Measurements from ENCODE around the gene ADCY10. TPM values are rescaled to one million over a fixed set of nuclear protein-coding genes. Genes with fewer than 3 reads are reported as not detected.

ADCY10 gene
- total and polyA plus RNA-seq, 9 of the 15 experiments (the other 6 are each of a cell fraction or from before 2014, with no cell fraction given), result 0.08 to 0.86 (median 0.22) TPM

DNA sequence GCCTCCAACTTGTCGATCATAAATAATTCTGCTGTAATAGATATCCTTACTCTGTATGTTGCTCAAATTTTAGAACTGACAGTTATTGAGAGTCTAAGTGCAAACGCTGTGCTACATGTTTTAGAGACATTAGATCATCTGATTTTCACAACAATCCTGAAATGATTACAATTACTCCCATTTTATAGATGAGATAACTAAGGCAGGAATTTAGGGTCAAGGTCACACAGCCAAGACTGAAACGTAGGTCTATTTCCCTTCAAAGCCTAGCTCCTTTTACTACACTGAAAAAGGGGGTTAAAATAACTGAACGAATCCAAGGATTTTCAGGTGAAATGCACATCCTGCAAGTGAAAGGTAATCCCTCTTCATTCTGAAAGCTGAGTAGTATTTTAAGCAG, 19.9 kb upstream of the ADCY10 start (continued):
- TF ChIP-seq ADNP (tag; IDR thresholded peaks at IDR 0.05), result peak; percentile 98
- TF ChIP-seq ZNF644 (tag; IDR thresholded peaks at IDR 0.05; ENCODE audit: low read depth), result no peak
- no peak for TF ChIP-seq ZNF830 (CRISPR knock-in tag; IDR thresholded peaks at IDR 0.05)
- TF ChIP-seq ZFP1 (CRISPR knock-in tag; IDR thresholded peaks at IDR 0.05), result no peak
- TF ChIP-seq, protein P1, sequence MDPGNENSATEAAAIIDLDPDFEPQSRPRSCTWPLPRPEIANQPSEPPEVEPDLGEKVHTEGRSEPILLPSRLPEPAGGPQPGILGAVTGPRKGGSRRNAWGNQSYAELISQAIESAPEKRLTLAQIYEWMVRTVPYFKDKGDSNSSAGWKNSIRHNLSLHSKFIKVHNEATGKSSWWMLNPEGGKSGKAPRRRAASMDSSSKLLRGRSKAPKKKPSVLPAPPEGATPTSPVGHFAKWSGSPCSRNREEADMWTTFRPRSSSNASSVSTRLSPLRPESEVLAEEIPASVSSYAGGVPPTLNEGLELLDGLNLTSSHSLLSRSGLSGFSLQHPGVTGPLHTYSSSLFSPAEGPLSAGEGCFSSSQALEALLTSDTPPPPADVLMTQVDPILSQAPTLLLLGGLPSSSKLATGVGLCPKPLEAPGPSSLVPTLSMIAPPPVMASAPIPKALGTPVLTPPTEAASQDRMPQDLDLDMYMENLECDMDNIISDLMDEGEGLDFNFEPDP (CRISPR knock-in tag; IDR thresholded peaks at IDR 0.05), result no peak
- TF ChIP-seq GATA2 (CRISPR knock-in tag; IDR thresholded peaks at IDR 0.05), result no peak
- no peak for TF ChIP-seq CBFB (CRISPR knock-in tag; IDR thresholded peaks at IDR 0.05)
- no peak for TF ChIP-seq KAT8 (IDR thresholded peaks at IDR 0.05; ENCODE audit: low read depth)
- peak; percentile 92 for TF ChIP-seq CHD4 (IDR thresholded peaks at IDR 0.05; ENCODE audit: insufficient read depth, insufficient replicate concordance, low read depth, low read length, poor library complexity, severe bottlenecking)
- TF ChIP-seq, protein P2, sequence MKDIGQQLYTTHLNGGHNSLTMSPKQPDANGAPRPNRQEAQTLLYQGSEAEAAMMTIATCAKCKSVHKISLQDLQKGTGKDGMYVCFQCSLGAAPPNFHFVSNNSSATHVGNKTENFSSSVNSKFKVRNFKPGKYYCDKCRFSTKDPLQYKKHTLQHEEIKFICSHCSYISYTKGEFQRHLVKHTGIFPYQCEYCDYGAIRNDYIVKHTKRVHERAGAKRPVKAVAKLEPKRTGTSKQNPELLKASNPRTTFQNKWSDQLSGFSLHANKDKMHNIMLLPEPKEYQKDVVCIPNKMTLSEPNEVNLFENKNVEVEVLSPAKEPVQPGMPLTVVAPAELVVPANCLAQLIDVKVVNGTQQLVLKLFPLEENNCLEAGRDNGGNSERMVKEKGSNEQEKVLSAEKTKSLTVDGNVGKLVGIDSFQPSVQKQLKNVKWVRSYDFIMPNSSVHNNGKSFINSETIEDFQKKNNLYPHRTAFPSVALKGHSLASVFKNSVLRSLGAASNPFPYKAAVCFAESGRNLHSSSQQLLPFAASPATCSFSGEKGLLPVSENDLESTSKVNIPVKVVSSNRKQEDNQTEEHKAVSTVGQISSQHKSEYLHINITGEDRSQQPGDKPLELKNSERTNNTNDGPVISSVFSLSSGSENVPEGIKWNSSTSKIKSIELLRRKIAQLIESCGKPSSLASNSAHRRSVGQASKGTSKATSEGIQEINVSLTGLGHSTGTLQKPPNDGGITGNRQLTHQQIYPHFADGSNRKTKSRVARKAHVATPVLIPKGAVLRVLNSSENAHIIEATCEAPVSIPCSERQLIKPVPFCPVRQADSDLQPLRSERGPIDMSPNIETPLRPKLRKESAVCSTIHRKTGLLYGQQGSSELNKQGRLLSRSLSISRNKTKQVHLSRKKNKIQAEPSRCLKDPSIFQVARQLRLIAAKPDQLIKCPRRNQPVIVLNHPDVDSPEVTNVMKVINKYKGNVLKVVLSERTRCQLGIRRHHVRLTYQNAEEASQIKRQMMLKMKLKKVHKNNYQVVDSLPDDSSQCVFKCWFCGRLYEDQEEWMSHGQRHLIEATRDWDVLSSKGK (CRISPR knock-in tag; IDR thresholded peaks at IDR 0.05), result no peak
- TF ChIP-seq MECOM (CRISPR knock-in tag; IDR thresholded peaks at IDR 0.05), result no peak
- TF ChIP-seq, protein P3, sequence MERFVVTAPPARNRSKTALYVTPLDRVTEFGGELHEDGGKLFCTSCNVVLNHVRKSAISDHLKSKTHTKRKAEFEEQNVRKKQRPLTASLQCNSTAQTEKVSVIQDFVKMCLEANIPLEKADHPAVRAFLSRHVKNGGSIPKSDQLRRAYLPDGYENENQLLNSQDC (CRISPR knock-in tag; IDR thresholded peaks at IDR 0.05), result no peak
- no peak for TF ChIP-seq KAT2B (IDR thresholded peaks at IDR 0.05; ENCODE audit: low read depth, low read length)
- no peak for TF ChIP-seq SP1 (CRISPR knock-in tag; IDR thresholded peaks at IDR 0.05)
- no peak for TF ChIP-seq BRD9 (IDR thresholded peaks at IDR 0.05; ENCODE audit: low read depth, partially characterized antibody)
- peak; percentile 7 for TF ChIP-seq MEIS2 (IDR thresholded peaks at IDR 0.05; ENCODE audit: partially characterized antibody)
- TF ChIP-seq PHF20 (IDR thresholded peaks at IDR 0.05; ENCODE audit: partially characterized antibody), result no peak
- TF ChIP-seq, protein P4, sequence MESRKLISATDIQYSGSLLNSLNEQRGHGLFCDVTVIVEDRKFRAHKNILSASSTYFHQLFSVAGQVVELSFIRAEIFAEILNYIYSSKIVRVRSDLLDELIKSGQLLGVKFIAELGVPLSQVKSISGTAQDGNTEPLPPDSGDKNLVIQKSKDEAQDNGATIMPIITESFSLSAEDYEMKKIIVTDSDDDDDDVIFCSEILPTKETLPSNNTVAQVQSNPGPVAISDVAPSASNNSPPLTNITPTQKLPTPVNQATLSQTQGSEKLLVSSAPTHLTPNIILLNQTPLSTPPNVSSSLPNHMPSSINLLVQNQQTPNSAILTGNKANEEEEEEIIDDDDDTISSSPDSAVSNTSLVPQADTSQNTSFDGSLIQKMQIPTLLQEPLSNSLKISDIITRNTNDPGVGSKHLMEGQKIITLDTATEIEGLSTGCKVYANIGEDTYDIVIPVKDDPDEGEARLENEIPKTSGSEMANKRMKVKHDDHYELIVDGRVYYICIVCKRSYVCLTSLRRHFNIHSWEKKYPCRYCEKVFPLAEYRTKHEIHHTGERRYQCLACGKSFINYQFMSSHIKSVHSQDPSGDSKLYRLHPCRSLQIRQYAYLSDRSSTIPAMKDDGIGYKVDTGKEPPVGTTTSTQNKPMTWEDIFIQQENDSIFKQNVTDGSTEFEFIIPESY (CRISPR knock-in tag; IDR thresholded peaks at IDR 0.05), result no peak
- TF ChIP-seq FOXJ3 (CRISPR knock-in tag; IDR thresholded peaks at IDR 0.05), result no peak
- no peak for TF ChIP-seq BRD4 (IDR thresholded peaks at IDR 0.05)
- TF ChIP-seq ZNF175 (CRISPR knock-in tag; IDR thresholded peaks at IDR 0.05; ENCODE audit: low read depth), result no peak
- no peak for TF ChIP-seq RBM39 (optimal IDR thresholded peaks at IDR 0.05; ENCODE audit: low read depth, low read length)
- no peak for TF ChIP-seq ZNF696 (CRISPR knock-in tag; conservative IDR thresholded peaks at IDR 0.05)
- TF ChIP-seq ZNF217 (CRISPR knock-in tag; IDR thresholded peaks at IDR 0.05), result no peak
- TF ChIP-seq IRF2 (CRISPR knock-in tag; IDR thresholded peaks at IDR 0.05), result no peak
